Stimulated activated CD8-positive, alpha-beta memory T cell treated with anti-CD3 and anti-CD28 coated beads, Interleukin-15, amount 100 ng/mL, for 48 hours (primary cell): Measurements from ENCODE around the gene EEF2K.
A peak's percentile ranks its signal among the peaks of the same experiment; 100 is the strongest.
"Not testable (repeated sequence)": the region's sequence is repeated elsewhere in the genome, so short reads cannot be mapped to it uniquely, and the experiment has no call there.

ENCODE experiments used
- DNase-seq, 2 donors: peaks; one replicate each; pipeline ENCODE4 v3.0.0-alpha.2; 2020; ENCODE audit warnings: low read depth in 2 of 2

The EEF2K gene

GRCh38 chr16:22206013-22206841 lies at the start of gene EEF2K:
TSS of gene EEF2K (plus strand) at chr16:22206278. CDS start at chr16:22225730, 19,452 bp downstream.
- DNase-seq = peak; percentile 84 to 86

GRCh38 chr16:22161401-22161800 lies 44.7 kb upstream of the EEF2K start:
- DNase-seq = no peak

- DNase-seq = peak in 1 of 2 donors; percentile 8
Measured at GRCh38 chr16:22161999-22162655, 44.0 kb upstream of the EEF2K start, which contains the start of gene SDR42E2. TSS of gene SDR42E2 (plus strand) at chr16:22162506. CDS start at chr16:22165583, 3,077 bp downstream.

- no peak for DNase-seq
Measured at GRCh38 chr16:22162656-22163009, 43.4 kb upstream of the EEF2K start.

- no peak for DNase-seq
Measured at GRCh38 chr16:22163806-22164205, 42.3 kb upstream of the EEF2K start.

GRCh38 chr16:22164482-22164881 lies 41.6 kb upstream of the EEF2K start:
- DNase-seq = no peak

- no peak for DNase-seq
Measured at GRCh38 chr16:22165508-22166285, 40.4 kb upstream of the EEF2K start.

- no peak for DNase-seq
Measured at GRCh38 chr16:22171953-22172352, 34.1 kb upstream of the EEF2K start.

GRCh38 chr16:22172642-22173041 lies 33.4 kb upstream of the EEF2K start:
- DNase-seq = not testable (repeated sequence)

GRCh38 chr16:22174642-22175041 lies 31.4 kb upstream of the EEF2K start:
- no peak for DNase-seq

GRCh38 chr16:22177968-22178930 lies 27.8 kb upstream of the EEF2K start:
- DNase-seq = no peak

GRCh38 chr16:22181426-22181825 lies 24.7 kb upstream of the EEF2K start:
- DNase-seq = no peak

GRCh38 chr16:22181843-22182242 lies 24.2 kb upstream of the EEF2K start:
- DNase-seq = no peak

- no peak for DNase-seq
Measured at GRCh38 chr16:22183335-22183734, 22.7 kb upstream of the EEF2K start.

- DNase-seq = no peak
Measured at GRCh38 chr16:22183901-22184614, 22.0 kb upstream of the EEF2K start.

- no peak for DNase-seq
Measured at GRCh38 chr16:22184615-22184968, 21.5 kb upstream of the EEF2K start.

- no peak for DNase-seq
Measured at GRCh38 chr16:22186517-22186916, 19.6 kb upstream of the EEF2K start.

GRCh38 chr16:22188267-22188594 lies 17.8 kb upstream of the EEF2K start:
- DNase-seq = no peak

GRCh38 chr16:22188595-22189442 lies 17.3 kb upstream of the EEF2K start:
- peak in 1 of 2 donors; percentile 46 for DNase-seq
